Hematopoietic multipotent progenitor cell treated with erythropoietin and hydrocortisone succinate and interleukin-3 and kit ligand, for 17 days (in vitro differentiated cells): ENCODE measurements around the gene EPB41.
"Not testable (repeated sequence)": the region's sequence is repeated elsewhere in the genome, so short reads cannot be mapped to it uniquely, and the experiment has no call there.

Source experiments
- DNase-seq: peaks from one replicate; pipeline ENCODE4 v3.0.0-alpha.2; 2015; ENCODE audit warnings: low spot score

The EPB41 gene

GRCh38 chr1:29133861-29134694 is 219.7 kb downstream of the EPB41 start:
- DNase-seq: no peak

GRCh38 chr1:29134695-29135028 is 220.3 kb downstream of the EPB41 start:
- no peak for DNase-seq

- DNase-seq: no peak
Observed at GRCh38 chr1:29136391-29136915, 222.1 kb downstream of the EPB41 start.

GRCh38 chr1:29142714-29143113 is 228.3 kb downstream of the EPB41 start:
- DNase-seq: no peak

- DNase-seq: no peak
Observed at GRCh38 chr1:29144178-29144577, 229.8 kb downstream of the EPB41 start.

- DNase-seq: peak; percentile 61
Observed at GRCh38 chr1:29145739-29146437, 231.5 kb downstream of the EPB41 start.

GRCh38 chr1:29148656-29149491 is 234.5 kb downstream of the EPB41 start:
- no peak for DNase-seq

- not testable (repeated sequence) for DNase-seq
Observed at GRCh38 chr1:29150346-29150745, 236.0 kb downstream of the EPB41 start.

- no peak for DNase-seq
Observed at GRCh38 chr1:29152046-29152805, 237.9 kb downstream of the EPB41 start.

GRCh38 chr1:29156543-29157268 is 242.3 kb downstream of the EPB41 start:
- DNase-seq: peak; percentile 55

- no peak for DNase-seq
Observed at GRCh38 chr1:29157269-29157601, 242.9 kb downstream of the EPB41 start.

GRCh38 chr1:29159773-29160172 is 245.4 kb downstream of the EPB41 start:
- DNase-seq: no peak

GRCh38 chr1:29162025-29162424 is 247.7 kb downstream of the EPB41 start:
- no peak for DNase-seq

- DNase-seq: no peak
Observed at GRCh38 chr1:29162476-29163138, 248.2 kb downstream of the EPB41 start.

- no peak for DNase-seq
Observed at GRCh38 chr1:29164588-29164987, 250.2 kb downstream of the EPB41 start.

- DNase-seq: no peak
Observed at GRCh38 chr1:29166291-29166878, 252.0 kb downstream of the EPB41 start.

GRCh38 chr1:29167904-29168303 is 253.5 kb downstream of the EPB41 start:
- DNase-seq: no peak
